SH-SY5Y (cell line): ENCODE measurements around the gene TREML1.

Experiments used
- GATA2 ChIP-seq: IDR thresholded peaks from 2 replicates; pipeline ENCODE4 v1.6.1; 2011; ENCODE audit warnings: mild to moderate bottlenecking, low read depth, low read length
- GATA3 ChIP-seq: IDR thresholded peaks from 2 replicates; pipeline ENCODE4 v1.6.1; 2011; ENCODE audit warnings: low read depth, mild to moderate bottlenecking, low read length, moderate library complexity

Gene TREML1

GRCh38 chr6:41187924-41188886, 34.1 kb upstream of the TREML1 start:
- TF ChIP-seq GATA3 (no peak), GATA2 (no peak)

DNA sequence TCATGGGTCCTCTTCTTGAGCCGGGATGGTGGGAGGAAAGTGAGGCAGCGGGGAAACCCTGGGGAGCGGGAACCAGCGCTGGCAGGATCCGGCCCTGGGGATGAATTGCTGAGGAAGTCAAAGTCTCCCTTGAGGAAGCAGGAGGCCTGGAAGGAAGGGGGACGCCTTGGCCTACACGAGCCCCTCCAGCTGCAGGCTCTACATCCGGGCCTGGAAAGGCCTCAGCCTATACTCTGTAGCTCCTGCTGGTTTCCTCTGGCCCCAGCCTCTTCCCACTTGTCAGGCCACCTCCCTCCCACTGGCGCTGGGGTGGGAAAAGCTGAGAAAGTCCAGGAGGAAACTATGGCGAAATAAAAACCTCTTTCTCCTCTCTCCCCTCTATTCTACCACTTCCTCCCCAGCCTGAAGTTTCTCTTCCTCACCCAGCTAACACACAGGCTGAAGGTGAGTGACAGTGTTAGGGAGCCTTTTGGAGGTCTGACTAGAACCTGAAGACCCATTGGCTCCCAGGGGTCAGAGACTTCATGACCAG, 31.9 kb upstream of the TREML1 start:
- no peak for TF ChIP-seq GATA3
- TF ChIP-seq GATA2, result no peak

GRCh38 chr6:41184761-41185160, 30.6 kb upstream of the TREML1 start:
- TF ChIP-seq GATA3 (no peak), GATA2 (no peak)

GRCh38 chr6:41182069-41183034, 28.2 kb upstream of the TREML1 start:
- TF ChIP-seq GATA2 (no peak), GATA3 (no peak)

- TF ChIP-seq GATA2 (no peak), GATA3 (no peak)
Measured at GRCh38 chr6:41181566-41181965, 27.4 kb upstream of the TREML1 start.

GRCh38 chr6:41179163-41179562, 25.0 kb upstream of the TREML1 start:
- TF ChIP-seq GATA2, result no peak
- TF ChIP-seq GATA3, result no peak

DNA sequence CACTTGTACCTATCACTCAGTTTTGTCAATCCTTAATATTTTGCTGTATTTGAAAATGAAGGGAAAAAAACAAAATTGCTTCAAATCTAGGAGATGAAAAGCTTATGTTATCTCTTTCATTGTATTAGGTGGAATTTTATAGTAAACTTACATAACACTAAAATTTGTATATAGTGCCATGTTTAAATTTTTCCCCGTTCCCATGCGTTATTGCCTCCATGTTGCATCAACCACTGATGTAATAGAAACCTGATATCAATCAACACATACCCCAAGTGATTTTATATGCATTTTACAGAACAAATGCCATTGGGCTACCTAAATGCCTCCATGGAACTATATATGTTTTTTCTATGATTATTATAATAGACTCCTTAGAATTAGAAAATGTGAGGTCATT, 23.5 kb upstream of the TREML1 start:
- TF ChIP-seq GATA2 (no peak), GATA3 (no peak)

DNA sequence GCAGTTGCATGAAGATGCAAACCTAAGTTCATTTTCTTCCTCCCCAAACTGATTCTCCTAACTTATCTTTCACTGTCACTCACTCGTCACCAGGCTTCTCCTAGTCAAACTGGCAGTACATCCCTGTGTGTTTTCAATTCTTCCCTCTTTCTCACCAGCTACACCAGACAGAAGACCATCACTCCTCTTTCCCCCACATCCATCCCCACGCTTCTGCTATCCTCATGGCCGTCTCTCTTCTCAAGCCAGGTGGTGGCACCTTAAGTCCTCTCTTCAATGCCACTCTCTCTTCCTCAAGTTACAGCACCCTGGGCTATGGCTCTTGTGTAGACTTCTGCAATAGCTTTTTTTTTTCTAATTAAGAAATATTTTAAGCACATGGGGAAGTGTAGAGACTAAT, 23.1 kb upstream of the TREML1 start:
- no peak for TF ChIP-seq GATA3
- no peak for TF ChIP-seq GATA2

GRCh38 chr6:41176189-41176588, 22.0 kb upstream of the TREML1 start:
- TF ChIP-seq GATA2, result no peak
- TF ChIP-seq GATA3, result no peak

GRCh38 chr6:41175084-41175483, 20.9 kb upstream of the TREML1 start:
- TF ChIP-seq GATA3 (no peak), GATA2 (no peak)

- TF ChIP-seq GATA2, result no peak
- TF ChIP-seq GATA3, result no peak
Measured at GRCh38 chr6:41174610-41175009, 20.5 kb upstream of the TREML1 start.

DNA sequence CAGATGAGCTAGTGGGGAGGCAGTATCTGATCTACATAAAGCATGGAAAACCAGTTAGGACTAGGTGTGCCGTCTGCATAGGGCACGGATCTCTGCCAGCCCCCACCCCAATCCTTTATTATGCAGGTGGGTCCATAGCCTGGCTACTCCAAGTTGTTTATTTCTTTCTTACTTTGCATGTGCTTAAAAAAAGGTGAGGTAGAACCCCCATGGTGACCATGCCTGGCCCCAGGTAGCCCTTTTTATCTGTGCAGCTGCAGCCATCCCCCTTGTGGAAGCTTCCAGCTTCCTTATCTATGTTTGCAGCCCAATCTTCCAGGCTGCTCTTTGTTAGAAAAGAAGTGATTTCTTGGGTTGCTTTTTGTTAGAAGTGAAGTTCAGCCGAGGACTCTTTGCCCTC, 17.8 kb upstream of the TREML1 start:
- TF ChIP-seq GATA2, result no peak
- no peak for TF ChIP-seq GATA3

DNA sequence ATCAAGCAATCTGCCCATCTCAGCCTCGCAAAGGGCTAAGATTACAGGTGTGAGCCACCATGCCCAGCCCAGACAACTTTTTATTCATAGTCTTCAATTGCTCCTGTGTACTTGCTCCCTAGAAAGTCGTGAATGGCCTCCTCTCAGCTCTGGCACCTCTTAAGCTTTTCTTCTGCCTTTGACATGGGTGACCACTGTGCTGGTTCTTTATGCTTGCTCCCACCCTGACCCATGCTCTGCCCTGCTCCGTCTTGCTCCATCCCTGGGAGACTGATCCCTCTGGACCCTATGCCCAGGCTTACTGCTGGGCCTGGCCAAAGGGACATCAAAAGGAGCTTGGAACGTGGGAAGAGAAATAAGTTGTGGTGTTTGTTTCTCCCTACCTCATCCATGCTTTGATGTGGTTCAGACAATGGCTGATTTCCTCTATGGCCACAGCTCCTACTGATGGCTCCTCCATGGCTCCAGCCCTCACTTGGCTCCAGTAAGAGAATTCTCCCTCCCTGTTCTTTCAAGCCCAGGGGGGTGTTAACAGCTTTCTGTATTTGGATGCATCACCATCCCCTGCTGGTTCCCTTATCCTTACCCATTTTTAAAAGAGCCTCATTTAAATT, 16.5 kb upstream of the TREML1 start:
- TF ChIP-seq GATA2, result no peak
- no peak for TF ChIP-seq GATA3

DNA sequence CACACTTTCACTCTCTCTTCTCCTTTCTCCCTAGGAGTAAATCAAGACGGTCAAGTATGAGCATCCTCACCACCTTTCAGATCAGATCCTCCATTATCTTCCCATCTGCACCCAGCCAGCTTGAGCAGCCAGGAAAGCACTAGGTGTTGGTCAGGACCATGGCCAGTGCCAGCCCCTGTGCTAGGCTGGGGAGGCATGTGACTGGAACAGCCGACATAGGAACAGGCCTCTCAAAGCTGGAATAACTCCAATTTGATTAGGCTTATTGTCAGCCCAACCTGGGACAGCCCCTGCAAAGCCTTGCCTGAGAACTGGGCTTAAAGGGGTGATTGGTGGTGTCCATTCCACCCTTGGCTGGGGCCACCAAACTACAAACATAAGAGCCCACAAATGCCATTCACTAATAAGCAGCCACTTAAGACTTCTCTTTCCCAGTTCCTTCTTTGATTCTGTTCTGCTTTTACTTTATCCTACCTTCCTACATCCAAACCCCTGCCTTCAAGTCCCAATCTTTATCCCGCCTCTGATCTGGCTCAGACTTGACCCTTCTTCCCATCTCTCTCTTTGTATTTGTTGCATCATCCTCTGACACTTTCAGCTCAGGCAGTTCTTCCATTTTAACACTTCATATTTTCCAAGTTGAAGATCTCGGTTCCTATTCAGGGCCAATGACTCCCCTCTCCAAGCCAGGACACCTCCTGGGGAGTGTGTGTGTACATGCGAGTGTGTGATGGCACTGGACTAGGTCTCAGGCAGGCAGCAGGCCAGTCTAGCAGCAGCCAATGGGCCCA, 13.2 kb upstream of the TREML1 start:
- TF ChIP-seq GATA2, result no peak
- no peak for TF ChIP-seq GATA3
